Ascending aorta (tissue), 2 donors: ENCODE data around the gene CDKN2B. TPM values are rescaled to one million over a fixed set of nuclear protein-coding genes. Genes with fewer than 3 reads are reported as not detected.
"Not testable (repeated sequence)": the region's sequence is repeated elsewhere in the genome, so short reads cannot be mapped to it uniquely, and the experiment has no call there.

ENCODE experiments used
- DNase-seq, 2 donors: peaks; one replicate each; pipeline ENCODE4 v3.0.0-alpha.2; 2019; ENCODE audit warnings: low spot score in 2 of 2
- H3K27ac ChIP-seq, 2 donors: fragments of 200-600 bp; sonication (generic); one replicate each; pipeline ENCODE4 v1.5.1; 2016 to 2017; ENCODE audit warnings: mild to moderate bottlenecking in 1 of 2
- H3K27me3 ChIP-seq: fragments of 200-600 bp; sonication (generic); one replicate; pipeline ENCODE4 v1.5.1; 2017
- H3K36me3 ChIP-seq, 2 donors: fragments of 200-600 bp; sonication (generic); one replicate each; pipeline ENCODE4 v1.5.1; 2016
- H3K4me1 ChIP-seq, 2 donors: fragments of 200-600 bp; sonication (generic); one replicate each; pipeline ENCODE4 v1.5.1; 2016 to 2017; ENCODE audit warnings: mild to moderate bottlenecking in 1 of 2
- H3K4me3 ChIP-seq, 2 donors: fragments of 200-600 bp; sonication (generic); one replicate each; pipeline ENCODE4 v1.5.1; 2016 to 2017; ENCODE audit warnings: mild to moderate bottlenecking in 1 of 2
- H3K9me3 ChIP-seq, 2 donors: fragments of 200-600 bp; sonication (generic); one replicate each; pipeline ENCODE4 v1.5.1; 2016
- CTCF ChIP-seq, 3 experiments: fragments of 200-600 bp in 2 of 3; fragments of 450-650 bp in 1 of 3; sonication (generic) in 2 of 3; IDR thresholded peaks; one replicate each; pipeline ENCODE4 v1.5.1; 2016 to 2019; ENCODE audit warnings: antibody characterized with exemption in 3 of 3, mild to moderate bottlenecking in 1 of 3, moderate library complexity in 1 of 3
- intact Hi-C: fragments of 100-400 bp; cut with DNase I; formaldehyde crosslinking; loops from one replicate; pipeline ENCODE4 v1.15.1; 2023
- total RNA-seq: library from RNA; depleted of rRNA; stranded (reverse); fragments of >200 nt; gene quantifications from one replicate; pipeline ENCODE4 v1.1.0, GENCODE V29; 2016

The CDKN2B gene, protein sequence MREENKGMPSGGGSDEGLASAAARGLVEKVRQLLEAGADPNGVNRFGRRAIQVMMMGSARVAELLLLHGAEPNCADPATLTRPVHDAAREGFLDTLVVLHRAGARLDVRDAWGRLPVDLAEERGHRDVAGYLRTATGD
- total RNA-seq, result 11.4 TPM

DNA sequence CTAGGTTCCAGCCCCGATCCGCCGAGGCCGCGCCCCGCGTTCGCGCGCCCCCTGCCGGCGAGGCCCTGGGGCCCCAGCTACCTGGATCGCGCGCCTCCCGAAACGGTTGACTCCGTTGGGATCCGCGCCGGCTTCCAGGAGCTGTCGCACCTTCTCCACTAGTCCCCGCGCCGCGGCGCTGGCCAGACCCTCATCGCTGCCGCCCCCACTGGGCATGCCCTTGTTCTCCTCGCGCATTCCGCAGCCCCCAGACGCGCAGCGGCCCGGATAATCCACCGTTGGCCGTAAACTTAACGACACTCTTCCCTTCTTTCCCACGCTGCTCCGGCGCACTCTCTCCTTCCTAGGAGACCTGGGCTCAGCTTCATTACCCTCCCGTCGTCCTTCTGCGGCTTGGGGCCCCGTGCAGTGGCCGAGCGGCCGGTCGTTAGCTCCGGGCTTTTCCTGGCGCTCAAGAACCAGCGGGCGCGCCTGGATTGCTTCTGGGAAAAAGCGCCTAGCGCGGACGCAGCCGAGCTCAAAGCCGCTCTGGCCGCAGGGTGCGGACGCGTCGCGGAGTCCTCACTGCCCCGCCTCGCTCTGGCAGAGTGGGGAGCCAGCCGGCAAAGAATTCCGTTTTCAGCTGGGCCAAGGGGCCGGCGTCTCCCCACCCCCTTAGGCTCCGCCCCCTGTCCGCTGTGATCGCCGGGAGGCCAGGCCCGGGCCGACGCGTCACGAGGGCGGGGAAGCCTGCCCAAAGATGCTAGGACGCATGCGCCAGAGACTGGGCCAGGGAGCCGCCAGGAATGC, at the start of gene CDKN2B:
Gene CDKN2B, minus strand, starts transcription at position 589 of the 789 bp plus-strand sequence. Its CDS starts 352 bp downstream, at position 237.
- peak within 1 kb of the TSS; percentile 87 to 93 for H3K27ac ChIP-seq
- intact Hi-C loops, result loop anchor here (1.0 to 10.0 kb wide), 6 partner anchors 14 to 674 kb away; partner anchors contain the start of genes KLHL9 and MTAP
- DNase-seq, result peak; percentile 78 to 97

DNA sequence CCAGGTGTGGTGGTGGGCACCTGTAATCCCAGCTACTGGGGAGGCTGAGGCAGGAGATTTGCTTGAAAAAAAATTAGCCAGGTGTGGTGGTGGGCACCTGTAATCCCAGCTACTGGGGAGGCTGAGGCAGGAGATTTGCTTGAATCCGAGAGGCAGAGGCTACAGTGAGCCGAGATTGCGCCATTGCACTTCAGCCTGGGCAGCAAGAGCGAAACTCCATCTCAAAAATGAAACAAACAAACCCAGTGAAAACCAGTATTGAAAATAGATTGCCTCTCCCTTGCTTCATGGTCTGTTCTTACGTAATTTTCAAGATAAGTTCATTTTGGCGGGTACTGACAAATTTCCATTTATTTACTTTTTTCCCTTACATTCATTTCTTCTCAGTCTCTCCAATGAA, 48.9 kb upstream of the CDKN2B start:
- H3K4me1 ChIP-seq, H3K27me3 ChIP-seq, H3K9me3 ChIP-seq, H3K4me3 ChIP-seq, H3K36me3 ChIP-seq, H3K27ac ChIP-seq, intact Hi-C loops, DNase-seq: not testable (repeated sequence)

More for the DNA sequence above, at the start of gene CDKN2B:
- H3K4me3 ChIP-seq, result peak within 1 kb of the TSS; percentile 76 to 78
- no peaks in the 10 kb centered on the region for H3K9me3 ChIP-seq
- H3K27me3 ChIP-seq, result no peaks in the 10 kb centered on the region
- TF ChIP-seq CTCF (IDR thresholded peaks at IDR 0.05), result peak; percentile 73 to 95 (median 93)
- peaks cover 0 to 9% of the 10 kb centered on the region in 2 donors for H3K4me1 ChIP-seq
- H3K36me3 ChIP-seq, result no peaks in the 10 kb centered on the region

DNA sequence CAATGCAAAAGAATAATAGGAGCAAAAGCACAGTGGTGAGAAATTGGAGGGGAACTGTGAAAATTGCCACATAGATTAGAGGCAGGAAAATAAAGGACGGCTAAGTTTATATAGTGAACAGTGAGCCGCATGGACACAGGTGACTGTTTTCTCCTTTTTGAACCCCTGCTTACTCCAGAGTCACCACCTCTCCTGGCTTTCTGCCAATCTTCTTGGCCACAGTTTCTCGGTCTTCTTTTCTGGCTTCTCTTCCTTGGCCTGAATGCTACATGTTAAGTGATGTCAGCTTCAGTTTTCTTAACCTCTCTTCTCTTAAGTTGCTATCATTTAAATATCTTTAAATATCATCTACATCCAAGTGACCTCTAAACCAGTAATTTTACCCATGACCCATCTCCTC, 47.3 kb upstream of the CDKN2B start:
- intact Hi-C loops, result no loop called here
- TF ChIP-seq CTCF (IDR thresholded peaks at IDR 0.05), result no peak
- DNase-seq, result no peak
- Histone ChIP-seq H3K27me3 (no peaks in the 10 kb centered on the region), H3K9me3 (no peaks in the 10 kb centered on the region), H3K36me3 (no peaks in the 10 kb centered on the region), H3K27ac (no peak overlapping the region), H3K4me3 (no peak overlapping the region), H3K4me1 (no peaks in the 10 kb centered on the region)

- Histone ChIP-seq H3K27ac (no peak overlapping the region), H3K36me3 (no peaks in the 10 kb centered on the region), H3K4me3 (no peak overlapping the region), H3K9me3 (no peaks in the 10 kb centered on the region), H3K27me3 (no peaks in the 10 kb centered on the region), H3K4me1 (no peaks in the 10 kb centered on the region)
- TF ChIP-seq CTCF (IDR thresholded peaks at IDR 0.05), result no peak
- no peak for DNase-seq
- intact Hi-C loops, result no loop called here
Observed at GRCh38 chr9:22055090-22055489, 46.0 kb upstream of the CDKN2B start.

DNA sequence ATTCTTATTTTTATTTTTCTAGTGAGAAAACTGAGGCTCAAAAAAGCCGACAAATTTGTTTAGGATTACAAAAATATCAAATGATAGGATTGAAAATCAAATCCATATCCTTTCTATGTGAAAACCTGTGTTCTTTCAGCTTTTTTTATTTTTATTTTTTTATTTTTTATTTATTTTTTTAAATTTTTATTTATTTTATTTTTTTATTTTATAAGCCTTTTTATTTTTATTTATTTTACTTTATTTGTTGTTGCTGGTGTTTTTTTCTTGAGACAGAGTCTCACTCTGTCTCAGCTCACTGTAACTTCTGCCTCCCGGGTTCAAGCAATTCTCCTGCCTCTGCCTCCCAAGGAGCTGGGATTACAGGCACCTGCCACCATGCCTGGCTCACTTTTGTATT, 45.4 kb upstream of the CDKN2B start:
- Histone ChIP-seq H3K9me3 (no peaks in the 10 kb centered on the region), H3K36me3 (no peaks in the 10 kb centered on the region), H3K4me1 (no peaks in the 10 kb centered on the region), H3K27ac (no peak overlapping the region), H3K4me3 (no peak overlapping the region), H3K27me3 (no peaks in the 10 kb centered on the region)
- DNase-seq, result no peak
- TF ChIP-seq CTCF (IDR thresholded peaks at IDR 0.05), result no peak
- intact Hi-C loops, result no loop called here

GRCh38 chr9:22054076-22054475, 45.0 kb upstream of the CDKN2B start:
- no peak for DNase-seq
- Histone ChIP-seq H3K4me1 (no peaks in the 10 kb centered on the region), H3K27ac (no peak overlapping the region), H3K36me3 (no peaks in the 10 kb centered on the region), H3K9me3 (no peaks in the 10 kb centered on the region), H3K4me3 (no peak overlapping the region), H3K27me3 (no peaks in the 10 kb centered on the region)
- TF ChIP-seq CTCF (IDR thresholded peaks at IDR 0.05), result no peak
- intact Hi-C loops, result no loop called here
